Muscle layer of colon (tissue), 2 donors: ENCODE measurements around the gene SERPINE2.

Experiments
- H3K27ac ChIP-seq: one replicate; pipeline ENCODE4 v1.7.0; 2013; ENCODE audit warnings: low read depth, mild to moderate bottlenecking, low read length, moderate library complexity
- H3K27me3 ChIP-seq, 2 donors: one replicate each; pipeline ENCODE4 v1.7.0; 2013; ENCODE audit warnings: low read length in 2 of 2, mild to moderate bottlenecking in 2 of 2; ENCODE audit not compliant: insufficient read depth in 2 of 2, control insufficient read depth in 1 of 2
- H3K36me3 ChIP-seq: one replicate; pipeline ENCODE4 v1.7.0; 2013; ENCODE audit warnings: mild to moderate bottlenecking, low read length; ENCODE audit not compliant: insufficient read depth
- H3K4me1 ChIP-seq: one replicate; pipeline ENCODE4 v1.7.0; 2013; ENCODE audit warnings: mild to moderate bottlenecking, low read length; ENCODE audit not compliant: insufficient read depth
- H3K4me3 ChIP-seq, 2 donors: one replicate each; pipeline ENCODE4 v1.7.0; 2013; ENCODE audit warnings: low read length in 2 of 2, low read depth in 1 of 2, mild to moderate bottlenecking in 1 of 2, moderate library complexity in 1 of 2
- H3K9ac ChIP-seq: one replicate; pipeline ENCODE4 v1.7.0; 2013; ENCODE audit warnings: low read length
- H3K9me3 ChIP-seq: one replicate; pipeline ENCODE4 v1.7.0; 2013; ENCODE audit warnings: mild to moderate bottlenecking, low read length
- donor health status: abdominal sarcoma.
- donor health status: Adenocarcinoma of cecum.

The SERPINE2 gene

DNA sequence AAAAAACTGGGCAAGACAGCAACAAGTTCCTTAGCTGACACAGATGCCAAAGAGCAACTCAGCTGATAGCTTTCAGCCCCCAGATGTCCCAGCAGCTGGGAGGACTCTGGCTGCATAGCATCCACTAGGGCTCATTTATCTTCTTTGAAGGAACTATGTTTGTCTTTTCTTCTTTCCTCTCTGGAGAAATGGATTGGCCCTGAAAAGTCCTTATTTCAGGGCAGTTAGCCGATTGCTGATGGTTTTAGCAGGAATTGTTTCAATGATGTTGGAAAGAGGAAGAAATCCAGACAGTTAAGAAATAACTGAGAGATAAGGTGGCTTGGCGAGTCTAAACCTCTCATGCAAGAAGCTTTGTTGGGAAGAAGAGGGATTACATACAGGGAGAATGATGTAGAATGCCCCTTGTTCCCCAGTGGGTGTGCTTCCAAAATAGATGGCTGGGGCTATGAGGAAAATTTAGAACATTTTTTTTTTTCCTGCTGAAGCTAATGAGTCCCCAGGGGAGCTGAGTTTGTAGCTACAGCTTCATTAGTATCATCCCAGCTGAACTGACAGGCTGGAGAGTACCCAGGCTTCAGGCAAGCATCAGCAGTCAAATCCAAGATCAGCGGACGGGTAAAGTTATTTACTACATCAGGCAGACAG, 33.6 kb upstream of the SERPINE2 start:
- Histone ChIP-seq H3K4me3 (no peak overlapping the region), H3K27ac (no peak overlapping the region), H3K9me3 (no peaks in the 10 kb centered on the region), H3K4me1 (no peaks in the 10 kb centered on the region), H3K9ac (no peak overlapping the region), H3K27me3 (no peaks in the 10 kb centered on the region), H3K36me3 (no peaks in the 10 kb centered on the region)

DNA sequence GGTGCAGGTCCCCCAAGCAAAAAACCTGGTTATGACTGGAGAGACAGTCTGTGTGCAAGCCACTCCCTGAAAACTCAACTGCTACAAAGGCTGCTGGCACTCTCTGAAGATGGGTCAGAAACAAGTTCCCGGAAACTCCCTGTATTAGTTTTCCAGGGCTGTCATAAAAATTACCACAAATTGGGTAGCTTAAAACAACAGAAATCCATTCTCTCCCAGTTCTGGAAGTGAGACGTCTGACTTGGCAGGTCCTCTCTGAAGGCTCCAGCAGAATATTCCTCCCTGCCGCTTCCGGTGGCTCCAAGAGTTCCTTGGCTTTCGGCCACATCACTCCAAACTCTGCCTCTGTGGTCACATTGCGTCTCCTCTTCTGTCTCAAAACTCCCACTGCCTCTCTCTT, 30.1 kb upstream of the SERPINE2 start:
- H3K27ac ChIP-seq: no peak overlapping the region
- H3K27me3 ChIP-seq: no peaks in the 10 kb centered on the region
- no peak overlapping the region for H3K4me3 ChIP-seq

DNA sequence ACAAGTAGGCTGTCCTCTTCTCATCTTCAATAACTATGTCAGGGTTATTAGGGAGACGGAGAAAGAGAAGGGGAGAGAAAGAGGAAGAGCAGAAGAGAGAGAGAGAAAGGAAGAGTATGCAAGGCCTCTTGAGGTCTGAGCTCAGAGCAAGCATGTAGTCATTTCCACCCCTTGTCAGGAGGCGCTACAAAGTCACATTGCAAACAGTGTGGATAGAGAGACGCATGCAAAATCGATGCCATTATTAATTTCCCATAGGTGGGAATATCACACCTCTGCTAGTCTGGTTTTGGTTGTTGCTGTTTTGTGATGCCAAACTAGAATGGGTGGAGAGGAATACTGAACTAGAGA, 24.2 kb upstream of the SERPINE2 start:
- no peak overlapping the region for H3K4me3 ChIP-seq
- no peak overlapping the region for H3K9ac ChIP-seq

More for the DNA sequence above, 30.1 kb upstream of the SERPINE2 start:
- no peaks in the 10 kb centered on the region for H3K9me3 ChIP-seq
- H3K9ac ChIP-seq: no peak overlapping the region
- H3K36me3 ChIP-seq: no peaks in the 10 kb centered on the region
- H3K4me1 ChIP-seq: no peaks in the 10 kb centered on the region

DNA sequence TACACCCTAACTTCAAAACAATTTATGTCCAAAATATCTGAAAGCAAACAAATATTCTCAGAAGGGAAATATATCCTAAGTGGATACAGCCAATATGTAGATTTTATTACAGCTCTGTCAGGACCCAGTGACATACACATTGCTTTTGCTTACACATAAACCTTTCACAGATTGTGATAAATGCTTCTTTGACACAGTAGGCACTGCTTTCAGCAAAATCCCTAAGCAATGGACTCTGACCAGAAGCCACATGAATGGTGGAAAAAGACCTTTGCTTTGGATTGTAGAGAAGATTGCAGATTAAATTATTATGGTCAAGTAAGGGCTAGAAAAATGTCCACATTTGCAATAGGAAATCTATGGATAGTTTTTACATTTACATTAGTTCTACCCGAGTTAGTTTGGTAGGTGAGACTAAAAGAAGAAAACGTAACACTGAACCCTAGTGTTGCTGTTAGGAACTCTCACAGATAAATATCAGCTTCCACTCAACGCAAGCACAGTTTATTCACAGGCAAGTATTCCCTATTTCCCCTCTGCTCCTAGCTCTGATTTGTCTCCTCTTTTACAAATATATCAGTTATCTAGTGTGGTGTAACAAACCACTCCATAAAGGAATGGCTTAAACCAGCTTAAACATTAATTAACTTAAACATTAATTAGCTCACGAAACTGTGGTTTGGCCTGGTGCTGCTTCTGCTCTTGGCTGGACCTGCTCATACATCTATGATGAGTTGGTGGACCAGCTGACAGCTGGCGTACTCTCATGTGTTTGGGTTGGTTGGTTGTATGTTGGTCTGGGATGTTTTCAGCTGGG, 23.6 kb upstream of the SERPINE2 start:
- Histone ChIP-seq H3K9me3 (no peaks in the 10 kb centered on the region), H3K36me3 (no peaks in the 10 kb centered on the region), H3K27ac (no peak overlapping the region), H3K4me3 (no peak overlapping the region), H3K9ac (no peak overlapping the region), H3K27me3 (no peaks in the 10 kb centered on the region), H3K4me1 (no peaks in the 10 kb centered on the region)

More for the DNA sequence above, 24.2 kb upstream of the SERPINE2 start:
- no peaks in the 10 kb centered on the region for H3K27me3 ChIP-seq
- H3K27ac ChIP-seq: no peak overlapping the region
- H3K36me3 ChIP-seq: no peaks in the 10 kb centered on the region
- no peaks in the 10 kb centered on the region for H3K9me3 ChIP-seq
- no peaks in the 10 kb centered on the region for H3K4me1 ChIP-seq

DNA sequence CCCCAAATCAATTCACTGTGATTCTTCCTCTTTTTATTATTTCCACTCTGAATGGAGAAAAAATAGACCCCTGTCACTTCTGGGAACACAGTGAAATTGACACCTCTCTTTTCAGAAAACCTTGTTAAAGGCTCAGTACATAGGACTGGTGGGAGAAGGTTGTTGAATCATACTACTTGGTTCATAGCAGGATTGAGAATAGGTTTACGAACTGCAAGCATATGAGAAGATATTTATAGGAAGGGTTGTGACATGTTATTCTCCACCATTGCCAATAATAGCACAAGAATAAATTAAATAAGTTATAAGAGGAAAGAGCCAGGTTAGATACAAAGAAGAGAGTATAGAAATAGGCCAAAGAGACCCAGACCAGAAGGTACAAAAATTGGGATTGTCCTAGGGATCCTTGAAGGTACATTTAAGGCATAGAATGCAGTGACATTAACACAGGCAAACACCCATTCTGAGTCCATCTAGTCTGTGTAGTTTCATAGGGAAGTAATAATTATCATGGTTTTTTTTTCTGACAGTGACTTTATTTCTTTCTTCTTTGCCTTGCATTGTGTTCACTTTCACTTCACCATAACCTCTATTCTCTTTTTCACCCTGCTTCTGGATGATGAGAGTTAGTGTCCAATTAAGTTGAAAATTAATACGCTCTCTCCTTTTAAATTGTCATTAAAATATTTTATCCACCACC, 21.8 kb upstream of the SERPINE2 start:
- H3K9me3 ChIP-seq: no peaks in the 10 kb centered on the region
- H3K4me3 ChIP-seq: no peak overlapping the region
- no peak overlapping the region for H3K9ac ChIP-seq
- no peaks in the 10 kb centered on the region for H3K36me3 ChIP-seq
- no peaks in the 10 kb centered on the region for H3K27me3 ChIP-seq
- no peak overlapping the region for H3K27ac ChIP-seq
- H3K4me1 ChIP-seq: no peaks in the 10 kb centered on the region

DNA sequence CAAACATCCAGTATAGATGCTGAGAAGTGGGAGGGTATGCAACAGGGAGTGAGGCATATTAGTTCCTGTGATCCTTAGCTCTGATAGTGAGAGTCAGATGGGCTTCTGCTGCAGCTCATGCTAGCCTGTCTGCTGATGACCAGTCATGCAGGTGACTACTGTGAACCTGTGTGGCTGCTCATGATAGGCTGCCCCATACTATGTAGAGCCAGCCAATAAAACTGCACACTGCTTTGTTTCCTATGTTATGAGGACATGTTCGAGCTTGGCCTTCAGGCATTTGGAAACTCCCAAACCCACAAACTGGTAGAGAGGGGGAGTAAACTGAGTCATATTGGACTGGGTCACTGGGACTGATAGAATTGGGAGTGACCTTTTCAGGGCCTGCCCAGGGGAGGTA, 20.1 kb upstream of the SERPINE2 start:
- Histone ChIP-seq H3K27ac (no peak overlapping the region), H3K27me3 (no peaks in the 10 kb centered on the region), H3K4me3 (no peak overlapping the region), H3K9me3 (no peaks in the 10 kb centered on the region), H3K9ac (no peak overlapping the region), H3K4me1 (no peaks in the 10 kb centered on the region), H3K36me3 (no peaks in the 10 kb centered on the region)

DNA sequence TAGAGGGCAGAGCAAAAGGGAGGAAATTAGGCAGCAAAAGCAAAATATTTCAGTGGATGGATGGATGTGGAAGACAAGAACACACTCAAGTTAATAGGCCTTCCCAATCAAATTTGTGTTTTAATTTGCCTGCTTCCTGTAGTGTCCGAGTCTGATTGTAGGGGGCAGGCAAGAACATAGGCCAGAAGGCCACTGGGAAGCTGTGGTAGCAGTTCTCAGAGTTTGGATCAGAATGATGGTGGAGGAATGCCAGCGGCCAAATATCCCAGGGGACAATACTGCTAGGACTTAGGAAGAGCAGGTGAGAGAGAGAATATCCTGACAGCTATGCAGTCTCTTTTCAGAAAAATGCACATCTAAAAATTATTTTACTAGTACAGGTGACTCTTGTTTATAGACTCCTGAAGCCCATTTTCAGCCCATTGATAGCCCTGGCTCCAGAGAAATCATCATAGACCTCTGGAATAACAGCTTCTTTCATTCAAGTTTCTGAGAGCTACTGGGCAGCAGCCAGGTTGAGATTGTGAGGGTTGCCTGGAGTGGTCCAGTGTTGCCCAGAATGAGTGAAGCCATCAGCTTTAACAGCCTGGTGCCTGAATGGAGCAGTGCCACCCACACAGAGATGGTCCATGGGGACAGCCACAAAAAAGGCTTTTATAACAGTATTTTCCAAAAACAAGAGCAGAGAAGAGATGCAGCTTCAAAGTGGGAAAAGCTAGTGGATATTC, 19.1 kb upstream of the SERPINE2 start:
- no peaks in the 10 kb centered on the region for H3K36me3 ChIP-seq
- H3K9me3 ChIP-seq: no peaks in the 10 kb centered on the region
- H3K9ac ChIP-seq: no peak overlapping the region
- no peaks in the 10 kb centered on the region for H3K4me1 ChIP-seq
- no peak overlapping the region for H3K27ac ChIP-seq
- no peak overlapping the region for H3K4me3 ChIP-seq
- H3K27me3 ChIP-seq: no peaks in the 10 kb centered on the region

DNA sequence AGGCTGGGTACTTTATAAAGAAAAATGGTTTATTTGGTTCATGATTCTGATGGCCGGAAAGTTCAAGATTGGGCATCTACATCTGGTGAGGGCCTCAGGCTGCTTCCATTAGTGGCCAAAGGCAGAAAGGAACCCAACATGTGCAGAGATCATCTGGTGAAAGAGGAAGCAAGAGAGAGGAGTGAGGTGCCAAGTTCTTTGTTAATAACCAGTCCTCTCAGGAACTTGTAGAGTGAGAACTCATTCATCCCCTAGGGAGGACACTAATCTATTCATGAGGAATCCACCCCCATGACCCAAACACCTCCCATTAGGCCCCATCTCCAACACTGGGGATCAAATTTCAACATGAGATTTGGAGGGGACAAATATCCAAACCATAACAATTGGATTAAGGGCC, 17.8 kb upstream of the SERPINE2 start:
- Histone ChIP-seq H3K4me3 (no peak overlapping the region), H3K27me3 (no peaks in the 10 kb centered on the region), H3K4me1 (no peaks in the 10 kb centered on the region), H3K9ac (no peak overlapping the region), H3K36me3 (no peaks in the 10 kb centered on the region), H3K9me3 (no peaks in the 10 kb centered on the region), H3K27ac (no peak overlapping the region)

DNA sequence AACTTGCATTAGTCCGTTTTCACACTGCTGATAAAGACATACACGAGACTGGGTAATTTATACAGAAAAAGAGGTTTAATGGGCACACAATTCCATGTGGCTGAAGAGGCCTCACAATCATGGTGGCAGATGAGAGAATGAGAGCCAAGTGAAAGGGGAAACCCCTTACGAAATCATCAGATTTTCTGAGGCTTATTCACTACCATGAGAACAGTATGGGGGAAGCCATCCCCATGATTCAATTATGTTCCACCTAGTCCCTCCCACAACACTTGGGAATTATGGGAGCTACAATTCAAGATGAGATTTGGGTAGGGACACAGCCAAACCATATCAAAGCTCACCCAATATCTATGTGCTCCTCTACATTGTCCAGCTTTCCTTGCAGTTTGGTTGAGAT, 16.0 kb upstream of the SERPINE2 start:
- no peaks in the 10 kb centered on the region for H3K4me1 ChIP-seq
- H3K9me3 ChIP-seq: no peaks in the 10 kb centered on the region
- no peak overlapping the region for H3K9ac ChIP-seq
- H3K27ac ChIP-seq: no peak overlapping the region
- H3K36me3 ChIP-seq: no peaks in the 10 kb centered on the region
- H3K27me3 ChIP-seq: no peaks in the 10 kb centered on the region
- no peak overlapping the region for H3K4me3 ChIP-seq

DNA sequence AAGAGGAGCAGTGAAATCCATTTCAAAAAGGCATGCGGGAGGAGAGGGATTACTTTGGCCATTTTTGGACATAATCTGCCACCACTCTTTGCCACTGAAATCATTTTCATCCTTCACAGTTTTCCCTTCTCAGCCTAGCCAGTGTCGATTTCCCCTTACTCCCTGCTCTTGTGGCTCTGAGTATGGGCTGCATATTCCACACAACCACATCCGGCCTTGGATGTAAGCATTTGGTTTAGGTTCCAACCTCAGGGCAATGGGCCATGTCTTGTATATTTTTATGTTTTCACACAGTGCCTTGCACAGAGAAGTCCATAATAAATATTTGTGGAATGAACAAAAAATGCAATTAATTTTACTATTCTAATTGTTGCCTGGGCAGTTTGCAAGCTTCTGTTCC, 7.7 kb upstream of the SERPINE2 start:
- H3K9me3 ChIP-seq: no peaks in the 10 kb centered on the region
- H3K9ac ChIP-seq: no peak overlapping the region

DNA sequence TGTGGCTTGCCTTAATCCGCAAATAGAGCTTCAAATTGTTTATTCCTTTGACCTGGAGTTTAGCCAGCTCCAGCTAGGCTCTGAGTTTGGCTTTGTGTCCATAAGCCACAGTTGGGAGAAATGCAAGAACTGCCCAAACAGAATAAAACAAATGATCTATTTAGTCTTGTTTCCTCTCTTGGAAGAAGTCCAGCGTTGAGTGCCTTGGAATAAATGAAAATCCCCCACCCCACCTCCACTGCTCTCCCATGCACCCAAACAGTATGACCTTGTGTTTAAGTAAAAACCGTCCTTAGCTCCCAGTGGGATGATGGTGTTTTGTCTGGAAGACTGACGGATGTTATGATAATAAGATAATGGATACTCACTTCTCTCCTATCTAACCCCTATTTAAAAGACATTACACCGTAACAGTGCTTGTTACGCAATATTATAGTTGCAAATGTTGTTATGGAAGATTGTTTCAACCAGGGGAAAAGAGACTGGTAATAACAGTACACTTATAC, 3.2 kb upstream of the SERPINE2 start:
- Histone ChIP-seq H3K36me3 (no peaks in the 10 kb centered on the region), H3K9me3 (no peaks in the 10 kb centered on the region), H3K27me3 (peaks cover 8 to 16% of the 10 kb centered on the region in 2 donors), H3K4me1 (peaks cover 4% of the 10 kb centered on the region), H3K27ac (no peak overlapping the region), H3K9ac (no peak overlapping the region), H3K4me3 (no peak overlapping the region)

More for the DNA sequence above, 7.7 kb upstream of the SERPINE2 start:
- no peaks in the 10 kb centered on the region for H3K4me1 ChIP-seq
- no peak overlapping the region for H3K4me3 ChIP-seq
- H3K36me3 ChIP-seq: no peaks in the 10 kb centered on the region
- H3K27ac ChIP-seq: no peak overlapping the region
- no peaks in the 10 kb centered on the region for H3K27me3 ChIP-seq
